SU-DHL-6 (cell line): ENCODE data around the gene SEZ6.

ENCODE experiments used
- H2AFZ ChIP-seq: fragments of 200-600 bp; sonication (generic); 2 replicates; pipeline ENCODE4 v1.6.1; 2014; ENCODE audit warnings: low read depth, mild to moderate bottlenecking, moderate library complexity, mixed read lengths, antibody characterized with exemption, low read length; ENCODE audit not compliant: severe bottlenecking
- H3F3A ChIP-seq: fragments of 200-600 bp; shearing (Covaris generic); 2 replicates; pipeline ENCODE4 v1.6.0; 2016; ENCODE audit warnings: antibody characterized with exemption, mild to moderate bottlenecking; ENCODE audit not compliant: insufficient read depth
- H3K27ac ChIP-seq: fragments of 200-600 bp; sonication (generic); 2 replicates; pipeline ENCODE4 v1.5.1; 2016; ENCODE audit warnings: low read depth, mild to moderate bottlenecking, low read length, moderate library complexity, mixed read lengths
- H3K27me3 ChIP-seq: fragments of 200-600 bp; sonication (generic), shearing (Covaris generic); 2 replicates; pipeline ENCODE4 v1.6.0; 2014; ENCODE audit warnings: mild to moderate bottlenecking, low read length
- H3K36me3 ChIP-seq: fragments of 200-600 bp; sonication (generic); 2 replicates; pipeline ENCODE4 v1.6.1; 2014; ENCODE audit warnings: mild to moderate bottlenecking, low read length, mixed read lengths
- H3K4me2 ChIP-seq: fragments of 300-600, 200-600 bp; shearing (Covaris generic), sonication (generic); 2 replicates; pipeline ENCODE4 v1.6.0; 2014; ENCODE audit warnings: low read length, low read depth, mild to moderate bottlenecking; ENCODE audit not compliant: poor library complexity, severe bottlenecking
- H3K4me3 ChIP-seq: fragments of 200-600 bp; sonication (generic); 2 replicates; pipeline ENCODE4 v1.5.1; 2014; ENCODE audit warnings: antibody characterized with exemption, low read length, mild to moderate bottlenecking, mixed read lengths; ENCODE audit not compliant: insufficient read depth, poor library complexity, severe bottlenecking
- H3K79me2 ChIP-seq: fragments of 200-600 bp; sonication (generic); 2 replicates; pipeline ENCODE4 v1.6.1; 2014; ENCODE audit warnings: mild to moderate bottlenecking, low read length, moderate library complexity; ENCODE audit not compliant: insufficient read depth
- H3K9ac ChIP-seq: fragments of 200-600 bp; sonication (generic); 2 replicates; pipeline ENCODE4 v1.7.0; 2014; ENCODE audit warnings: mild to moderate bottlenecking, low read length
- H3K9me2 ChIP-seq: fragments of 200-600 bp; sonication (generic); replicated peaks from 2 replicates; pipeline ENCODE4 v1.6.1; 2014; ENCODE audit warnings: low read length; ENCODE audit not compliant: insufficient read depth
- H3K9me3 ChIP-seq: fragments of 200-600 bp; sonication (generic); 2 replicates; pipeline ENCODE4 v1.6.1; 2014; ENCODE audit warnings: low read length, mixed read lengths; ENCODE audit not compliant: insufficient read depth
- H4K20me1 ChIP-seq: fragments of 200-600 bp; sonication (generic); 2 replicates; pipeline ENCODE4 v1.6.1; 2014; ENCODE audit warnings: low read depth, mild to moderate bottlenecking, antibody characterized with exemption, low read length, moderate library complexity, mixed read lengths
- CTCF ChIP-seq: fragments of 200-600 bp; sonication (generic); IDR thresholded peaks from one replicate; pipeline ENCODE4 v1.5.1; 2017; ENCODE audit warnings: antibody characterized with exemption, mild to moderate bottlenecking, low read length, moderate library complexity; ENCODE audit not compliant: insufficient read depth, poor library complexity, severe bottlenecking
- EZH2phosphoT487 ChIP-seq: fragments of 200-600 bp; sonication (generic), shearing (Covaris generic); conservative IDR thresholded peaks from 2 replicates; pipeline ENCODE4 v1.6.1; 2018; ENCODE audit warnings: mild to moderate bottlenecking, antibody characterized with exemption, low read length, moderate library complexity, mixed read lengths

The SEZ6 gene

GRCh38 chr17:29051194-29051593 lies 45.4 kb upstream of the SEZ6 start:
- Histone ChIP-seq H3K4me2 (no peak overlapping the region), H4K20me1 (no peaks in the 10 kb centered on the region), H3K27me3 (no peaks in the 10 kb centered on the region), H3K4me3 (no peak overlapping the region), H3K27ac (no peak overlapping the region), H3K9me2 (no peaks in the 10 kb centered on the region), H3F3A (no peaks in the 10 kb centered on the region), H3K79me2 (no peaks in the 10 kb centered on the region), H3K36me3 (no peaks in the 10 kb centered on the region), H3K9ac (no peak overlapping the region), H2AFZ (no peak overlapping the region), H3K9me3 (no peaks in the 10 kb centered on the region)
- TF ChIP-seq EZH2phosphoT487 (no peak), CTCF (no peak)

- H3K4me2 ChIP-seq: no peak overlapping the region
- no peaks in the 10 kb centered on the region for H3K9me3 ChIP-seq
- no peaks in the 10 kb centered on the region for H3K36me3 ChIP-seq
- no peaks in the 10 kb centered on the region for H3K27me3 ChIP-seq
- H3K9me2 ChIP-seq: no peaks in the 10 kb centered on the region
- no peak for TF ChIP-seq CTCF
- TF ChIP-seq EZH2phosphoT487: no peak
- no peaks in the 10 kb centered on the region for H3F3A ChIP-seq
- no peak overlapping the region for H3K4me3 ChIP-seq
- no peak overlapping the region for H2AFZ ChIP-seq
- no peaks in the 10 kb centered on the region for H4K20me1 ChIP-seq
- no peaks in the 10 kb centered on the region for H3K79me2 ChIP-seq
- H3K9ac ChIP-seq: no peak overlapping the region
- H3K27ac ChIP-seq: no peak overlapping the region
These were observed 44.3 kb upstream of the SEZ6 start for GRCh38 chr17:29050176-29050575.

- H3K4me3 ChIP-seq: no peak overlapping the region
- H3K4me2 ChIP-seq: no peak overlapping the region
- H3K27me3 ChIP-seq: no peaks in the 10 kb centered on the region
These were observed 43.8 kb upstream of the SEZ6 start for GRCh38 chr17:29049541-29050145.

More at GRCh38 chr17:29049541-29050145, 43.8 kb upstream of the SEZ6 start:
- Histone ChIP-seq H3K27ac (no peak overlapping the region), H4K20me1 (no peaks in the 10 kb centered on the region), H2AFZ (no peak overlapping the region), H3K9me3 (no peaks in the 10 kb centered on the region), H3K9me2 (no peaks in the 10 kb centered on the region), H3K36me3 (no peaks in the 10 kb centered on the region), H3F3A (no peaks in the 10 kb centered on the region), H3K79me2 (no peaks in the 10 kb centered on the region), H3K9ac (no peak overlapping the region)
- TF ChIP-seq EZH2phosphoT487 (no peak), CTCF (no peak)
